CD14-positive monocyte (primary cell): ENCODE data around the gene PYROXD2. TPM values are rescaled to one million over a fixed set of nuclear protein-coding genes. Genes with fewer than 3 reads are reported as not detected.

ENCODE experiments used
- DNase-seq, 3 donors: peaks; one replicate each; pipeline ENCODE4 v3.0.0-alpha.2; 2011 to 2022
- H2AFZ ChIP-seq: 2 replicates; pipeline ENCODE4 v1.6.0; 2012; ENCODE audit warnings: mild to moderate bottlenecking, low read depth, low read length, inconsistent platforms; ENCODE audit not compliant: insufficient read depth, poor library complexity, severe bottlenecking
- H3K27ac ChIP-seq, 2 donors: 1 replicate in 1 of 2; 2 replicates in 1 of 2; pipeline ENCODE4 v1.5.1; 2012 to 2013; ENCODE audit warnings: low read length in 2 of 2, control low read depth in 1 of 2, inconsistent platforms in 1 of 2, low read depth in 1 of 2, mild to moderate bottlenecking in 1 of 2
- H3K27me3 ChIP-seq, 2 donors: one replicate each; pipeline versions ENCODE4 v1.6.0 to v1.6.1; 2011 to 2013; ENCODE audit warnings: low read length in 2 of 2; ENCODE audit not compliant: control insufficient read depth in 2 of 2, insufficient read depth in 2 of 2
- H3K36me3 ChIP-seq, 2 donors: replicated peaks in 1 of 2; 1 replicate in 1 of 2; 2 replicates in 1 of 2; pipeline versions ENCODE4 v1.5.1 to v1.6.1; 2012 to 2013; ENCODE audit warnings: low read length in 2 of 2, control low read depth in 1 of 2, inconsistent platforms in 1 of 2, mild to moderate bottlenecking in 1 of 2; ENCODE audit not compliant: insufficient read depth in 2 of 2, control insufficient read depth in 1 of 2
- H3K4me1 ChIP-seq, 2 donors: 1 replicate in 1 of 2; 2 replicates in 1 of 2; pipeline versions ENCODE4 v1.5.1 to v1.6.1; 2012 to 2013; ENCODE audit warnings: low read length in 2 of 2, control low read depth in 1 of 2, inconsistent platforms in 1 of 2, mild to moderate bottlenecking in 1 of 2, moderate library complexity in 1 of 2; ENCODE audit not compliant: insufficient read depth in 2 of 2, control insufficient read depth in 1 of 2
- H3K4me2 ChIP-seq: replicated peaks from 2 replicates; pipeline ENCODE3; 2012; ENCODE audit warnings: low read length, moderate library complexity, mild to moderate bottlenecking; ENCODE audit not compliant: poor library complexity, severe bottlenecking; ENCODE audit errors: extremely low read depth
- H3K4me3 ChIP-seq, 3 experiments: fragments of 200-600 bp in 1 of 3; sonication (generic) in 1 of 3; replicated peaks in 1 of 3; 1 replicate in 2 of 3; 2 replicates in 1 of 3; pipeline ENCODE4 v1.5.1; 2011 to 2013; ENCODE audit warnings: low read length in 3 of 3, mild to moderate bottlenecking in 3 of 3, control low read depth in 2 of 3, low read depth in 2 of 3, inconsistent platforms in 1 of 3, moderate library complexity in 1 of 3
- H3K79me2 ChIP-seq: 2 replicates; pipeline ENCODE4 v1.6.0; 2012; ENCODE audit warnings: mild to moderate bottlenecking, control low read depth, inconsistent platforms, low read length, moderate library complexity; ENCODE audit not compliant: insufficient read depth
- H3K9ac ChIP-seq: 2 replicates; pipeline ENCODE4 v1.6.0; 2017; ENCODE audit warnings: low read length, mild to moderate bottlenecking; ENCODE audit not compliant: insufficient read depth, poor library complexity, severe bottlenecking
- H3K9me3 ChIP-seq, 2 donors: replicated peaks in 1 of 2; 1 replicate in 1 of 2; 2 replicates in 1 of 2; pipeline versions ENCODE4 v1.5.1 to v1.6.1; 2012 to 2013; ENCODE audit warnings: low read length in 2 of 2, control low read depth in 1 of 2; ENCODE audit not compliant: control insufficient read depth in 1 of 2, insufficient read depth in 1 of 2
- H4K20me1 ChIP-seq: 2 replicates; pipeline ENCODE4 v1.6.0; 2012; ENCODE audit warnings: mild to moderate bottlenecking, low read length, control low read depth, moderate library complexity; ENCODE audit not compliant: insufficient read depth
- H3K27ac Mint-ChIP-seq, 7 donors: one replicate each; pipeline ENCODE4 v1.8.0; 2020; ENCODE audit warnings: mild to moderate bottlenecking in 7 of 7, mixed read lengths in 7 of 7, moderate library complexity in 6 of 7, inconsistent platforms in 2 of 7
- H3K27me3 Mint-ChIP-seq, 3 donors: one replicate each; pipeline ENCODE4 v1.8.0; 2021 to 2022; ENCODE audit warnings: low read depth in 3 of 3, mild to moderate bottlenecking in 3 of 3, mixed read lengths in 3 of 3, moderate library complexity in 3 of 3, inconsistent platforms in 1 of 3
- H3K36me3 Mint-ChIP-seq, 2 donors: one replicate each; pipeline ENCODE4 v1.8.0; 2020; ENCODE audit warnings: mixed read lengths in 2 of 2, inconsistent platforms in 1 of 2, mild to moderate bottlenecking in 1 of 2
- H3K4me1 Mint-ChIP-seq: one replicate; pipeline ENCODE4 v1.8.0; 2020; ENCODE audit warnings: mild to moderate bottlenecking, mixed read lengths
- H3K4me3 Mint-ChIP-seq, 2 donors: one replicate each; pipeline ENCODE4 v1.8.0; 2020; ENCODE audit warnings: mild to moderate bottlenecking in 2 of 2, mixed read lengths in 2 of 2, moderate library complexity in 1 of 2
- H3K9me3 Mint-ChIP-seq, 7 donors: one replicate each; pipeline ENCODE4 v1.8.0; 2020 to 2022; ENCODE audit warnings: mixed read lengths in 7 of 7, mild to moderate bottlenecking in 6 of 7, moderate library complexity in 6 of 7, inconsistent platforms in 2 of 7
- CTCF ChIP-seq: fragments of 200-600 bp; IDR thresholded peaks from one replicate; pipeline ENCODE4 v1.8.0; 2022; ENCODE audit warnings: antibody characterized with exemption, mild to moderate bottlenecking
- WGBS: methylation state at CpG from one replicate; pipeline ENCODE4 v1.1.5; 2013; ENCODE audit warnings: missing lambda C conversion rate; ENCODE audit not compliant: insufficient coverage; 5-methylcytosine and 5-hydroxymethylcytosine counted together
- intact Hi-C, 2 donors: fragments of 100-400 bp; cut with micrococcal nuclease; formaldehyde crosslinking; loops; one replicate each; pipeline versions ENCODE4 v1.15.0 to v1.15.1; 2023
- polyA plus RNA-seq, 3 donors: library from polyadenylated mRNA; depleted of rRNA in 1 of 3; unstranded in 2 of 3; stranded (reverse) in 1 of 3; fragments of 300-500 nt in 2 of 3; fragments of >200 nt in 1 of 3; fragmentation: Illumina TruSeq in 2 of 3; gene quantifications; 1 replicate in 2 of 3; 2 replicates in 1 of 3; pipeline ENCODE4 v1.2.3, GENCODE V29; 2012 to 2021

The PYROXD2 gene
- polyA plus RNA-seq, 3 donors, result 0.27 to 21.6 (median 1.00) TPM

GRCh38 chr10:98450618-98451017 lies 35.6 kb upstream of the PYROXD2 start:
- Histone ChIP-seq H3K79me2 (peaks cover 18% of the 10 kb centered on the region), H3K4me1 (peaks cover 10 to 14% of the 10 kb centered on the region in 2 donors), H3K9ac (no peak overlapping the region), H3K36me3 (no peaks in the 10 kb centered on the region), H3K27me3 (peaks cover 0 to 2% of the 10 kb centered on the region in 2 donors), H3K27ac (no peak overlapping the region), H3K9me3 (no peaks in the 10 kb centered on the region), H3K4me2 (no peak overlapping the region), H3K4me3 (no peak overlapping the region), H4K20me1 (peaks cover 5% of the 10 kb centered on the region), H2AFZ (no peak overlapping the region)
- no peak for TF ChIP-seq CTCF
- Mint-ChIP-seq H3K27me3 (peaks cover 8 to 17% (median 9%) of the 10 kb centered on the region in 3 donors), H3K4me1 (peaks cover 13% of the 10 kb centered on the region), H3K9me3 (peaks cover 0 to 3% (median 0%) of the 10 kb centered on the region in 7 donors), H3K4me3 (no peak overlapping the region), H3K36me3 (no peaks in the 10 kb centered on the region), H3K27ac (no peak overlapping the region)
- intact Hi-C loops, result no loop called here
- DNase-seq, result no peak
- WGBS, result 100% methylated on average over 1 of the region's 1 CpG

- Mint-ChIP-seq H3K36me3 (peaks cover 11 to 12% of the 10 kb centered on the region in 2 donors), H3K27ac (no peak overlapping the region), H3K4me3 (no peak overlapping the region), H3K4me1 (peaks cover 26% of the 10 kb centered on the region), H3K9me3 (peaks cover 0 to 3% (median 0%) of the 10 kb centered on the region in 7 donors), H3K27me3 (peaks cover 4 to 17% (median 7%) of the 10 kb centered on the region in 3 donors)
- Histone ChIP-seq H3K79me2 (peaks cover 31% of the 10 kb centered on the region), H3K9ac (no peak overlapping the region), H3K4me1 (peaks cover 22 to 27% of the 10 kb centered on the region in 2 donors), H3K9me3 (no peaks in the 10 kb centered on the region), H3K27ac (no peak overlapping the region), H3K27me3 (peaks cover 0 to 2% of the 10 kb centered on the region in 2 donors), H3K4me3 (no peak overlapping the region), H3K4me2 (no peak overlapping the region), H3K36me3 (peaks cover 10 to 12% of the 10 kb centered on the region in 2 donors), H4K20me1 (peaks cover 18% of the 10 kb centered on the region), H2AFZ (no peak overlapping the region)
- TF ChIP-seq CTCF, result no peak
- no peak for DNase-seq
- intact Hi-C loops, result no loop called here
These were observed 34.3 kb upstream of the PYROXD2 start for GRCh38 chr10:98449287-98449686.
